ENCODE results near the gene EGLN1. TPM values are rescaled to one million over a fixed set of nuclear protein-coding genes. Genes with fewer than 3 reads are reported as not detected.

The EGLN1 gene
- total and polyA plus RNA-seq, 4 donors = 49.7 to 84.7 (median 65.6) TPM

- Histone ChIP-seq H3K27ac (ENCODE audit: low read depth, low read length) (no peak overlapping the region), H3K4me1 (ENCODE audit: control insufficient read depth, insufficient read depth, low read length) (no peaks in the 10 kb centered on the region), H3K4me3 (ENCODE audit: low read depth, low read length) (no peak overlapping the region), H3K27me3 (ENCODE audit: control insufficient read depth, insufficient read depth, low read length) (no peaks in the 10 kb centered on the region), H3K36me3 (ENCODE audit: control insufficient read depth, insufficient read depth, low read length) (no peaks in the 10 kb centered on the region), H3K9me3 (ENCODE audit: control insufficient read depth, insufficient read depth, low read length) (no peaks in the 10 kb centered on the region)
- DNase-seq (ENCODE audit: low read depth in 4 of 6, low spot score in 6 of 6) = no peak
- no CpG with 5 or more reads among the region's 5 CpGs for WGBS (ENCODE audit: insufficient coverage)
Observed at GRCh38 chr1:231327617-231328016, 94.5 kb downstream of the EGLN1 start.

- no peak for DNase-seq (ENCODE audit: low read depth in 4 of 6, low spot score in 6 of 6)
- H3K27ac ChIP-seq (ENCODE audit: low read depth, low read length) = no peak overlapping the region
- H3K9me3 ChIP-seq (ENCODE audit: control insufficient read depth, insufficient read depth, low read length) = no peaks in the 10 kb centered on the region
- H3K36me3 ChIP-seq (ENCODE audit: control insufficient read depth, insufficient read depth, low read length) = no peaks in the 10 kb centered on the region
- no peak overlapping the region for H3K4me3 ChIP-seq (ENCODE audit: low read depth, low read length)
- 67% methylated on average over 1 of the region's 1 CpG for WGBS (ENCODE audit: insufficient coverage)
- no peaks in the 10 kb centered on the region for H3K27me3 ChIP-seq (ENCODE audit: control insufficient read depth, insufficient read depth, low read length)
- no peaks in the 10 kb centered on the region for H3K4me1 ChIP-seq (ENCODE audit: control insufficient read depth, insufficient read depth, low read length)
Observed at GRCh38 chr1:231326248-231326647, 95.8 kb downstream of the EGLN1 start.

- no peaks in the 10 kb centered on the region for H3K9me3 ChIP-seq (ENCODE audit: control insufficient read depth, insufficient read depth, low read length)
- H3K27ac ChIP-seq (ENCODE audit: low read depth, low read length) = no peak overlapping the region
- H3K27me3 ChIP-seq (ENCODE audit: control insufficient read depth, insufficient read depth, low read length) = no peaks in the 10 kb centered on the region
- no peak for DNase-seq (ENCODE audit: low read depth in 4 of 6, low spot score in 6 of 6)
- WGBS (ENCODE audit: insufficient coverage) = 95% methylated on average over 3 of the region's 5 CpGs
- no peak overlapping the region for H3K4me3 ChIP-seq (ENCODE audit: low read depth, low read length)
- no peaks in the 10 kb centered on the region for H3K36me3 ChIP-seq (ENCODE audit: control insufficient read depth, insufficient read depth, low read length)
- H3K4me1 ChIP-seq (ENCODE audit: control insufficient read depth, insufficient read depth, low read length) = no peaks in the 10 kb centered on the region
Observed at GRCh38 chr1:231324660-231325059, 97.4 kb downstream of the EGLN1 start.

DNA sequence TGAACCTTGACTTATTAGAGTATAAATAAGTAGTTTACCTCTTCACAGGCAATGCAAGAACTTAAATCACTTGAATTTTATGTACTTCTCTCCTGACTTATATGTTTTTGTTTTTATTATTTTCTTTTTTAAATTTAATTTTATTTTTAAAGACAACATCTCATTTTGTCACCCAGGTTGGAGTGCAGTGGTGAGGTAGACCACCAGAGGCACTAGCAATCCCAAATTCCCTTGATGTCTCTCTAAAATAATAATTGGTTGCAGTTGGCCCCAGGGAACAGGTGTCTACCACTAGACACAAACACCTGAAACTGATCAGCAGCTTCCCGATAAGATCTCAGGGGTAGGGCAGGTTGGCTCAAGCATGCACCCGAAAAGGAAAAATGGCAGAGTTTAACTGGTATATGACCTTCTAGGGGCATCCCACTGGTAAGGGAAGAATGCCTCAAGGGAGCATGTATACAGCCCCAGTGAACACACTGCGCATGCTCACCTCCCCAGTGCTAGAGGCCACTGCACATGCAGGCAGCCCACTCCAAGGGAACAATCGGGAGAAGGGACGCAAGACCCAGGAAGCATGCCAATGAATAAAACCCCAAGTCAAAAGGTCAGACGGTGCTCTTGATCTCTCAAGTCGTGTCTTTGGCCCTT, 99.1 kb downstream of the EGLN1 start:
- DNase-seq (ENCODE audit: low read depth in 4 of 6, low spot score in 6 of 6) = no peak
- H3K36me3 ChIP-seq (ENCODE audit: control insufficient read depth, insufficient read depth, low read length) = no peaks in the 10 kb centered on the region
- WGBS (ENCODE audit: insufficient coverage) = 86% methylated on average over 6 of the region's 7 CpGs
- no peaks in the 10 kb centered on the region for H3K9me3 ChIP-seq (ENCODE audit: control insufficient read depth, insufficient read depth, low read length)
- H3K4me1 ChIP-seq (ENCODE audit: control insufficient read depth, insufficient read depth, low read length) = no peaks in the 10 kb centered on the region
- no peak overlapping the region for H3K27ac ChIP-seq (ENCODE audit: low read depth, low read length)
- H3K27me3 ChIP-seq (ENCODE audit: control insufficient read depth, insufficient read depth, low read length) = no peaks in the 10 kb centered on the region
- no peak overlapping the region for H3K4me3 ChIP-seq (ENCODE audit: low read depth, low read length)

- Histone ChIP-seq H3K4me3 (ENCODE audit: low read depth, low read length) (no peak overlapping the region), H3K27me3 (ENCODE audit: control insufficient read depth, insufficient read depth, low read length) (no peaks in the 10 kb centered on the region), H3K4me1 (ENCODE audit: control insufficient read depth, insufficient read depth, low read length) (no peaks in the 10 kb centered on the region), H3K36me3 (ENCODE audit: control insufficient read depth, insufficient read depth, low read length) (no peaks in the 10 kb centered on the region), H3K9me3 (ENCODE audit: control insufficient read depth, insufficient read depth, low read length) (no peaks in the 10 kb centered on the region), H3K27ac (ENCODE audit: low read depth, low read length) (no peak overlapping the region)
- no peak for DNase-seq (ENCODE audit: low read depth in 4 of 6, low spot score in 6 of 6)
- 92% methylated on average over 8 of the region's 9 CpGs for WGBS (ENCODE audit: insufficient coverage)
Observed at GRCh38 chr1:231319080-231319479, 103.0 kb downstream of the EGLN1 start.

- H3K4me1 ChIP-seq (ENCODE audit: control insufficient read depth, insufficient read depth, low read length) = no peaks in the 10 kb centered on the region
- no peak overlapping the region for H3K27ac ChIP-seq (ENCODE audit: low read depth, low read length)
- H3K27me3 ChIP-seq (ENCODE audit: control insufficient read depth, insufficient read depth, low read length) = no peaks in the 10 kb centered on the region
- H3K9me3 ChIP-seq (ENCODE audit: control insufficient read depth, insufficient read depth, low read length) = no peaks in the 10 kb centered on the region
- no peaks in the 10 kb centered on the region for H3K36me3 ChIP-seq (ENCODE audit: control insufficient read depth, insufficient read depth, low read length)
- no peak overlapping the region for H3K4me3 ChIP-seq (ENCODE audit: low read depth, low read length)
- 75% methylated on average over 1 of the region's 4 CpGs for WGBS (ENCODE audit: insufficient coverage)
- DNase-seq (ENCODE audit: low read depth in 4 of 6, low spot score in 6 of 6) = no peak
Observed at GRCh38 chr1:231318568-231318967, 103.5 kb downstream of the EGLN1 start.

DNA sequence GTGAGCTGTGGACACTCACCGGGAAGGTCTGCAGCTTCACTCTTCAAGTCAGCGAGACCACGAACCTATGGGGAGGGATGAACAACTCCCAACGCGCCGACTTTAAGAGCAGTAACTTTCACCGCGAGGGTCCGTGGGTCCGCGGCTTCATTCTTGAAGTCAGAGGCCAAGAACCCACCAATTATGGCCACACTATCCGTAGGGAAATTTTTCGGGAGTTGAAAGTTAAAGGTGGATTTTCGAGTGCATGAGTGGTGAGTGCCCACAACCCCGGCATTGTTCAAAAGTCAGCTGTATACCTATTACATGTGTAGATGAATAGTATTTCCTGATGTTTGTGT, 104.1 kb downstream of the EGLN1 start:
- WGBS (ENCODE audit: insufficient coverage) = 91% methylated on average over 9 of the region's 15 CpGs
- DNase-seq (ENCODE audit: low read depth in 4 of 6, low spot score in 6 of 6) = no peak

GRCh38 chr1:231317306-231318014, 104.6 kb downstream of the EGLN1 start:
- Histone ChIP-seq H3K9me3 (ENCODE audit: control insufficient read depth, insufficient read depth, low read length) (no peaks in the 10 kb centered on the region), H3K27ac (ENCODE audit: low read depth, low read length) (no peak overlapping the region), H3K4me1 (ENCODE audit: control insufficient read depth, insufficient read depth, low read length) (no peaks in the 10 kb centered on the region), H3K4me3 (ENCODE audit: low read depth, low read length) (no peak overlapping the region), H3K36me3 (ENCODE audit: control insufficient read depth, insufficient read depth, low read length) (no peaks in the 10 kb centered on the region), H3K27me3 (ENCODE audit: control insufficient read depth, insufficient read depth, low read length) (no peaks in the 10 kb centered on the region)
- DNase-seq (ENCODE audit: low read depth in 4 of 6, low spot score in 6 of 6) = no peak
- WGBS (ENCODE audit: insufficient coverage) = 97% methylated on average over 42 of the region's 44 CpGs

More for the DNA sequence above, 104.1 kb downstream of the EGLN1 start:
- Histone ChIP-seq H3K9me3 (ENCODE audit: control insufficient read depth, insufficient read depth, low read length) (no peaks in the 10 kb centered on the region), H3K4me3 (ENCODE audit: low read depth, low read length) (no peak overlapping the region), H3K36me3 (ENCODE audit: control insufficient read depth, insufficient read depth, low read length) (no peaks in the 10 kb centered on the region), H3K4me1 (ENCODE audit: control insufficient read depth, insufficient read depth, low read length) (no peaks in the 10 kb centered on the region), H3K27me3 (ENCODE audit: control insufficient read depth, insufficient read depth, low read length) (no peaks in the 10 kb centered on the region), H3K27ac (ENCODE audit: low read depth, low read length) (no peak overlapping the region)

GRCh38 chr1:231315887-231316286, 106.2 kb downstream of the EGLN1 start:
- H3K4me1 ChIP-seq (ENCODE audit: control insufficient read depth, insufficient read depth, low read length) = no peaks in the 10 kb centered on the region
- DNase-seq (ENCODE audit: low read depth in 4 of 6, low spot score in 6 of 6) = no peak
- 33% methylated on average over 11 of the region's 11 CpGs for WGBS (ENCODE audit: insufficient coverage)
- no peaks in the 10 kb centered on the region for H3K36me3 ChIP-seq (ENCODE audit: control insufficient read depth, insufficient read depth, low read length)
- H3K27me3 ChIP-seq (ENCODE audit: control insufficient read depth, insufficient read depth, low read length) = no peaks in the 10 kb centered on the region
- H3K27ac ChIP-seq (ENCODE audit: low read depth, low read length) = no peak overlapping the region
- no peaks in the 10 kb centered on the region for H3K9me3 ChIP-seq (ENCODE audit: control insufficient read depth, insufficient read depth, low read length)
- no peak overlapping the region for H3K4me3 ChIP-seq (ENCODE audit: low read depth, low read length)
